SK-N-SH treated with all-trans-retinoic acid at 6 μM for 48 hours (cell line): ENCODE measurements around the gene CDH5.

Experiments
- ATAC-seq: fragments of 200-7000 bp; cut with Tn5 transposase; 3 replicates; pipeline ENCODE4 v1.9.1; 2020; ENCODE audit warnings: mild to moderate bottlenecking, moderate library complexity
- ARNTL ChIP-seq: fragments of 450-650 bp; formaldehyde crosslinking; IDR thresholded peaks from 2 replicates; pipeline ENCODE4 v1.5.0; 2020; ENCODE audit warnings: low read depth, mild to moderate bottlenecking, moderate library complexity, borderline replicate concordance
- BACH2 ChIP-seq: fragments of 250-450 bp; sonication (Bioruptor Pico); IDR thresholded peaks from 2 replicates; pipeline ENCODE4 v1.9.0; 2021; ENCODE audit warnings: mild to moderate bottlenecking, borderline replicate concordance
- CSDC2 ChIP-seq: fragments of 250-450 bp; sonication (Bioruptor Pico); IDR thresholded peaks from 2 replicates; pipeline ENCODE4 v1.5.0; 2020; ENCODE audit warnings: mild to moderate bottlenecking, moderate library complexity
- ESRRG ChIP-seq: fragments of 250-450 bp; sonication (Bioruptor Pico); IDR thresholded peaks from 2 replicates; pipeline ENCODE4 v1.6.1; 2021; ENCODE audit warnings: mild to moderate bottlenecking
- GLIS3 ChIP-seq: fragments of 250-450 bp; sonication (Bioruptor Pico); IDR thresholded peaks from 2 replicates; pipeline ENCODE4 v1.5.0; 2020; ENCODE audit warnings: mild to moderate bottlenecking, moderate library complexity
- ISL1 ChIP-seq: fragments of 250-450 bp; sonication (Bioruptor Pico); IDR thresholded peaks from 2 replicates; pipeline ENCODE4 v2.1.2; 2022; ENCODE audit warnings: mild to moderate bottlenecking, moderate library complexity
- OSR1 ChIP-seq: fragments of 250-450 bp; sonication (Bioruptor Pico); IDR thresholded peaks from 2 replicates; pipeline ENCODE4 v1.8.0; 2022; ENCODE audit warnings: moderate library complexity, mild to moderate bottlenecking, inconsistent platforms
- PPARA ChIP-seq: fragments of 250-450 bp; sonication (Bioruptor Pico); IDR thresholded peaks from 2 replicates; pipeline ENCODE4 v1.5.0; 2020; ENCODE audit warnings: mild to moderate bottlenecking, borderline replicate concordance
- RARB ChIP-seq: fragments of 250-450 bp; sonication (Bioruptor Pico); IDR thresholded peaks from 2 replicates; pipeline ENCODE4 v1.8.0; 2021; ENCODE audit warnings: mild to moderate bottlenecking, moderate library complexity
- TCF4 ChIP-seq: fragments of 250-450 bp; sonication (Bioruptor Pico); IDR thresholded peaks from 2 replicates; pipeline ENCODE4 v1.8.0; 2021; ENCODE audit warnings: mild to moderate bottlenecking, moderate library complexity, borderline replicate concordance
- TOX ChIP-seq: fragments of 250-450 bp; sonication (Bioruptor Pico); IDR thresholded peaks from 2 replicates; pipeline ENCODE4 v1.8.0; 2021; ENCODE audit warnings: mild to moderate bottlenecking, moderate library complexity, borderline replicate concordance
- ZC3H10 ChIP-seq: fragments of 250-450 bp; sonication (Bioruptor Pico); IDR thresholded peaks from 2 replicates; pipeline ENCODE4 v1.5.1; 2021; ENCODE audit warnings: mild to moderate bottlenecking, moderate library complexity
- ZFP3 ChIP-seq: fragments of 250-450 bp; sonication (Bioruptor Pico); IDR thresholded peaks from 2 replicates; pipeline ENCODE4 v1.5.0; 2020; ENCODE audit warnings: mild to moderate bottlenecking, moderate library complexity
- ZFP30 ChIP-seq: fragments of 450-650 bp; formaldehyde crosslinking; IDR thresholded peaks from 2 replicates; pipeline ENCODE4 v1.5.0; 2022; ENCODE audit warnings: mild to moderate bottlenecking, moderate library complexity
- ZNF565 ChIP-seq: fragments of 450-650 bp; formaldehyde crosslinking; conservative IDR thresholded peaks from 2 replicates; pipeline ENCODE4 v1.5.0; 2020; ENCODE audit warnings: low read depth, mild to moderate bottlenecking, moderate library complexity
- ZNF70 ChIP-seq: fragments of 450-650 bp; formaldehyde crosslinking; IDR thresholded peaks from 2 replicates; pipeline ENCODE4 v1.5.0; 2020; ENCODE audit warnings: mild to moderate bottlenecking, moderate library complexity
- ZNF8 ChIP-seq: fragments of 450-650 bp; formaldehyde crosslinking; IDR thresholded peaks from 2 replicates; pipeline ENCODE4 v1.5.0; 2020; ENCODE audit warnings: mild to moderate bottlenecking, moderate library complexity
- TF ChIP-seq, protein P1 (sequence below): fragments of 250-450 bp; sonication (Bioruptor Pico); IDR thresholded peaks from 2 replicates; pipeline ENCODE4 v1.8.0; 2021; ENCODE audit warnings: low read depth, mild to moderate bottlenecking, moderate library complexity, borderline replicate concordance
- TF ChIP-seq, protein P2 (sequence below): fragments of 250-450 bp; sonication (Bioruptor Pico); IDR thresholded peaks from 2 replicates; pipeline ENCODE4 v1.5.1; 2020; ENCODE audit warnings: low read depth, mild to moderate bottlenecking, moderate library complexity
- TF ChIP-seq, protein P3 (sequence below): fragments of 250-450 bp; sonication (Bioruptor Pico); IDR thresholded peaks from 2 replicates; pipeline ENCODE4 v1.5.0; 2020; ENCODE audit warnings: mild to moderate bottlenecking, moderate library complexity
- TF ChIP-seq, protein P4 (sequence below): fragments of 250-450 bp; sonication (Bioruptor Pico); IDR thresholded peaks from 2 replicates; pipeline ENCODE4 v1.8.0; 2020; ENCODE audit warnings: mild to moderate bottlenecking, moderate library complexity, borderline replicate concordance

Gene CDH5

DNA sequence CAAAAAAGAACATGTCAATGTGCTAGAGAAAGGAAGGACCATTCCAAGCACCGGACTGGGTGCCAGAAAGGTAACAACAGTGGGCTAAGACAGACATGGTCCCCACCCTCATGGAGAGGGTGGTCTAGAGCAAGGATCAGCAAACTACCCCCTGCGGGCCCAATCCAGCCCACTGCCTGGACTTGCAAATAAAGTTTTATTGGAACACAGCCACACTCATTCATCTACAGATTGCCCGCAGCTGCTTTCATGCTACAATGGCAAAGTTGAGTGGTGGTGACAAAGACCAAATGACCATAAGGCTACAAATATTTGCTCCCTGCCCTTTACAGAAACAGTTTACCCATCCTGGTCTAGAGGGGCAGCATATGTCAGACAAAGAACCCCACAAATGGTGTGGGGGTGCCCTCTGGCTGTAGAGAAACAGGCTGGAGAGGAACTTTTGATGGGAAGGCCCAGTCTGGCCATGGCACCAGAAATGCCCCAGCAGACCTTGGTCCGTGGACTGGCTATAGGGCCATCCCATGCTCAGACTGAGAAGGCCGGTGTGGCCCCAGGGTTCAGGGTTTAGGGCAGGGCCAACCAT, 15.2 kb downstream of the CDH5 start (continued):
- TF ChIP-seq CSDC2 (CRISPR knock-in tag) (no peak), ZNF565 (CRISPR knock-in tag) (no peak), TCF4 (CRISPR knock-in tag) (no peak), TOX (CRISPR knock-in tag) (no peak), ZNF8 (CRISPR knock-in tag) (no peak), ZFP30 (no peak), ZFP3 (CRISPR knock-in tag) (no peak), ARNTL (CRISPR knock-in tag) (no peak), ZC3H10 (no peak), BACH2 (CRISPR knock-in tag) (no peak)
- TF ChIP-seq, protein P1, sequence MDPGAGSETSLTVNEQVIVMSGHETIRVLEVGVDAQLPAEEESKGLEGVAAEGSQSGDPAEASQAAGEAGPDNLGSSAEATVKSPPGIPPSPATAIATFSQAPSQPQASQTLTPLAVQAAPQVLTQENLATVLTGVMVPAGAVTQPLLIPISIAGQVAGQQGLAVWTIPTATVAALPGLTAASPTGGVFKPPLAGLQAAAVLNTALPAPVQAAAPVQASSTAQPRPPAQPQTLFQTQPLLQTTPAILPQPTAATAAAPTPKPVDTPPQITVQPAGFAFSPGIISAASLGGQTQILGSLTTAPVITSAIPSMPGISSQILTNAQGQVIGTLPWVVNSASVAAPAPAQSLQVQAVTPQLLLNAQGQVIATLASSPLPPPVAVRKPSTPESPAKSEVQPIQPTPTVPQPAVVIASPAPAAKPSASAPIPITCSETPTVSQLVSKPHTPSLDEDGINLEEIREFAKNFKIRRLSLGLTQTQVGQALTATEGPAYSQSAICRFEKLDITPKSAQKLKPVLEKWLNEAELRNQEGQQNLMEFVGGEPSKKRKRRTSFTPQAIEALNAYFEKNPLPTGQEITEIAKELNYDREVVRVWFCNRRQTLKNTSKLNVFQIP (CRISPR knock-in tag): no peak
- TF ChIP-seq, protein P2, sequence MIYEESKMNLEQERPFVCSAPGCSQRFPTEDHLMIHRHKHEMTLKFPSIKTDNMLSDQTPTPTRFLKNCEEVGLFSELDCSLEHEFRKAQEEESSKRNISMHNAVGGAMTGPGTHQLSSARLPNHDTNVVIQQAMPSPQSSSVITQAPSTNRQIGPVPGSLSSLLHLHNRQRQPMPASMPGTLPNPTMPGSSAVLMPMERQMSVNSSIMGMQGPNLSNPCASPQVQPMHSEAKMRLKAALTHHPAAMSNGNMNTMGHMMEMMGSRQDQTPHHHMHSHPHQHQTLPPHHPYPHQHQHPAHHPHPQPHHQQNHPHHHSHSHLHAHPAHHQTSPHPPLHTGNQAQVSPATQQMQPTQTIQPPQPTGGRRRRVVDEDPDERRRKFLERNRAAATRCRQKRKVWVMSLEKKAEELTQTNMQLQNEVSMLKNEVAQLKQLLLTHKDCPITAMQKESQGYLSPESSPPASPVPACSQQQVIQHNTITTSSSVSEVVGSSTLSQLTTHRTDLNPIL (CRISPR knock-in tag): no peak

DNA sequence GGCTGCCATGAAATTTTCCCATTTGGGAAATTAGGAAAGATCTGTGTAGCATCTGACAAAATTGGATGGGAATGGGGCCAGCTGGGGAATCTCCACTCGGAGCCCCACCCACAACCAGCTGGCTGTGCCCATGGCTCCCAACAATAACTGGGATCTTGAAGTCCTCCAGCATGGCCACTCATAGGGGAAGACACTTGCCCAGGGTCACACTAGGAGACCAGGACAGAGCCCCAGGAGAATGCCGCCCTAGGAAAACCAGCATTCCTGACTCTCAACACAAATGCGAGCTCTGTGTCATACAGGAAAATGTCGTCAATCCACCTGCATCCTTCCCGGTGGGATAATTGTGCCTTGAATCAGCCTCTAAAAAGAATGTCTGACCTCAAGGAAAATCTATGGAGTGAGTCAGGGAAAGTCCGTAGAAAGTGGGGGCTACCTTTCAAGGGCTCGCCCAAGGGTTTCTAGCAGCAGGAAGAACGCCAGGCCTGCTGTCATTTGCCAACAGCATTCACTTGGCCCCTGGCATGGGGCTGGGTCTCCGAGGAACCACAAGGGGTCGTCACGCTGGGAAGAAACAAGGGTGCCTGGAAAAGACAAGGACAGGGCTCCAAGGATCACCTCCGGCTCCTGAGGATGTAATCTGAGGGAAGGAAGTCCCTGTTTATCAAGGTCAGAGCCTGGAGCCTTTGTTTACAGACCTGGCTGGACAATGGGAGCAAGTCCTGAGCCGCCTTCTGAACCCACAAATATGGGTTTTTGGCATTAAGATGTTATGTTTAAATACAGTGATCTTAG, 15.9 kb downstream of the CDH5 start:
- no peak for TF ChIP-seq ESRRG (CRISPR knock-in tag)
- no peak for TF ChIP-seq RARB (CRISPR knock-in tag)
- no peak for TF ChIP-seq ZNF70
- TF ChIP-seq, protein P2 (CRISPR knock-in tag): no peak
- TF ChIP-seq TCF4 (CRISPR knock-in tag): no peak
- no peak for TF ChIP-seq CSDC2 (CRISPR knock-in tag)
- TF ChIP-seq TOX (CRISPR knock-in tag): no peak
- no peak for TF ChIP-seq BACH2 (CRISPR knock-in tag)
- TF ChIP-seq PPARA (CRISPR knock-in tag): no peak
- no peak for TF ChIP-seq ZC3H10
- ATAC-seq: peak; percentile 56

DNA sequence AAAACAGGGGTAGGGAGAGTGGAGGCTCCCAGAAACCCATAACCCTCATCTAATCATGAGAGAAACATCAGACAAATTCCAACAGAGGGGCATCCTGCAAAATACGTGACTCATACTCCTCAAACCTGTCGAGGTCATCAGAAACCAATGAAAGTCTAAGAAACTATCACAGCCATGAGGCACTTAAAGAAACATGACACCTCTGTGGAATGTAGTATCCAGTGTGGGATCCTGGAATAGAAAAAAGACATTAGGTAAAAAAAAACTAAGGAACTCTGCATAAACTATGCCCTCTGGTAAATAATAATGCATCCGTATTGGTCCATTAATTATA, 16.4 kb downstream of the CDH5 start:
- peak; percentile 95 for ATAC-seq

DNA sequence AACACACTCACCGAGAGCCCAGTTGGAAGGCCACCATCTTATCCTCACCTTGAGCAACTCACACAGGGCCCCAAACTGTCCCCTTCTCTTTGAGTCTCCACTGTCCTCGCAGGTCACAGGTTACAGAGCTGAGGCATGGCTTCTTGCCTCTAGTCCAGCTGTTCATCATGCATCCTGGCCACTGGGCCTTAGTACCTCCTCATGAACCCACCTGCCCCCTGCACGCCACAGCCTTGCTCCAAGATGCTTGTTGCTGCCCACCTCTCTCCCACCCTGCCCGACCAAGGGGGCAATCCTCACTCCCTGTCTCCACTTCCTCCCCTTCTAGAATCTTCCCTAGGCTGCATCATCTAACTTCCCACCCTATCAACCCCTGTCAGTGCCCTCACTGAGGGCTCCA, 17.1 kb downstream of the CDH5 start:
- peak; percentile 27; the same call in 1 of the 3 replicates for ATAC-seq
- TF ChIP-seq, protein P3, sequence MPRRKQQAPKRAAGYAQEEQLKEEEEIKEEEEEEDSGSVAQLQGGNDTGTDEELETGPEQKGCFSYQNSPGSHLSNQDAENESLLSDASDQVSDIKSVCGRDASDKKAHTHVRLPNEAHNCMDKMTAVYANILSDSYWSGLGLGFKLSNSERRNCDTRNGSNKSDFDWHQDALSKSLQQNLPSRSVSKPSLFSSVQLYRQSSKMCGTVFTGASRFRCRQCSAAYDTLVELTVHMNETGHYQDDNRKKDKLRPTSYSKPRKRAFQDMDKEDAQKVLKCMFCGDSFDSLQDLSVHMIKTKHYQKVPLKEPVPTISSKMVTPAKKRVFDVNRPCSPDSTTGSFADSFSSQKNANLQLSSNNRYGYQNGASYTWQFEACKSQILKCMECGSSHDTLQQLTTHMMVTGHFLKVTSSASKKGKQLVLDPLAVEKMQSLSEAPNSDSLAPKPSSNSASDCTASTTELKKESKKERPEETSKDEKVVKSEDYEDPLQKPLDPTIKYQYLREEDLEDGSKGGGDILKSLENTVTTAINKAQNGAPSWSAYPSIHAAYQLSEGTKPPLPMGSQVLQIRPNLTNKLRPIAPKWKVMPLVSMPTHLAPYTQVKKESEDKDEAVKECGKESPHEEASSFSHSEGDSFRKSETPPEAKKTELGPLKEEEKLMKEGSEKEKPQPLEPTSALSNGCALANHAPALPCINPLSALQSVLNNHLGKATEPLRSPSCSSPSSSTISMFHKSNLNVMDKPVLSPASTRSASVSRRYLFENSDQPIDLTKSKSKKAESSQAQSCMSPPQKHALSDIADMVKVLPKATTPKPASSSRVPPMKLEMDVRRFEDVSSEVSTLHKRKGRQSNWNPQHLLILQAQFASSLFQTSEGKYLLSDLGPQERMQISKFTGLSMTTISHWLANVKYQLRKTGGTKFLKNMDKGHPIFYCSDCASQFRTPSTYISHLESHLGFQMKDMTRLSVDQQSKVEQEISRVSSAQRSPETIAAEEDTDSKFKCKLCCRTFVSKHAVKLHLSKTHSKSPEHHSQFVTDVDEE: no peak
- TF ChIP-seq ZNF565 (CRISPR knock-in tag) (no peak), CSDC2 (CRISPR knock-in tag) (no peak), OSR1 (CRISPR knock-in tag) (no peak), ZC3H10 (no peak), RARB (CRISPR knock-in tag) (no peak), ISL1 (CRISPR knock-in tag) (no peak), ARNTL (CRISPR knock-in tag) (no peak), ESRRG (CRISPR knock-in tag) (no peak)
- TF ChIP-seq, protein P4, sequence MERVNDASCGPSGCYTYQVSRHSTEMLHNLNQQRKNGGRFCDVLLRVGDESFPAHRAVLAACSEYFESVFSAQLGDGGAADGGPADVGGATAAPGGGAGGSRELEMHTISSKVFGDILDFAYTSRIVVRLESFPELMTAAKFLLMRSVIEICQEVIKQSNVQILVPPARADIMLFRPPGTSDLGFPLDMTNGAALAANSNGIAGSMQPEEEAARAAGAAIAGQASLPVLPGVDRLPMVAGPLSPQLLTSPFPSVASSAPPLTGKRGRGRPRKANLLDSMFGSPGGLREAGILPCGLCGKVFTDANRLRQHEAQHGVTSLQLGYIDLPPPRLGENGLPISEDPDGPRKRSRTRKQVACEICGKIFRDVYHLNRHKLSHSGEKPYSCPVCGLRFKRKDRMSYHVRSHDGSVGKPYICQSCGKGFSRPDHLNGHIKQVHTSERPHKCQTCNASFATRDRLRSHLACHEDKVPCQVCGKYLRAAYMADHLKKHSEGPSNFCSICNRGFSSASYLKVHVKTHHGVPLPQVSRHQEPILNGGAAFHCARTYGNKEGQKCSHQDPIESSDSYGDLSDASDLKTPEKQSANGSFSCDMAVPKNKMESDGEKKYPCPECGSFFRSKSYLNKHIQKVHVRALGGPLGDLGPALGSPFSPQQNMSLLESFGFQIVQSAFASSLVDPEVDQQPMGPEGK: no peak
- TF ChIP-seq, protein P2 (CRISPR knock-in tag): no peak

More for the DNA sequence above, 16.4 kb downstream of the CDH5 start:
- TF ChIP-seq, protein P4: no peak
- TF ChIP-seq BACH2 (CRISPR knock-in tag): no peak
- TF ChIP-seq GLIS3 (CRISPR knock-in tag): no peak
- 0 out of 2 replicates have a peak, but pooled peaks have one; percentile 13 for TF ChIP-seq ISL1 (CRISPR knock-in tag)
- TF ChIP-seq, all 23 proteins: peak for 1
